SK-N-SH (cell line): ENCODE data around the gene MST1R.

ENCODE experiments used
- GABPA ChIP-seq: IDR thresholded peaks from 2 replicates; pipeline ENCODE4 v1.4.0; 2012; ENCODE audit warnings: low read depth, mild to moderate bottlenecking
- GATA2 ChIP-seq: sonication (generic); formaldehyde crosslinking; IDR thresholded peaks from 2 replicates; pipeline ENCODE4 v1.5.0; 2020; ENCODE audit warnings: mild to moderate bottlenecking, missing genetic modification reagents
- POLR2AphosphoS5 ChIP-seq: IDR thresholded peaks from 2 replicates; pipeline ENCODE4 v1.6.1; 2012; ENCODE audit warnings: low read depth, low read length
- TAF1 ChIP-seq: IDR thresholded peaks from 2 replicates; pipeline ENCODE4 v1.6.1; 2012; ENCODE audit warnings: low read depth, mild to moderate bottlenecking, low read length, moderate library complexity, borderline replicate concordance
- TF ChIP-seq, protein P1 (sequence below): fragments of 200-600 bp; sonication (generic); IDR thresholded peaks from 2 replicates; pipeline ENCODE4 v1.6.1; 2017; ENCODE audit warnings: antibody characterized with exemption, mild to moderate bottlenecking, moderate library complexity

DNA sequence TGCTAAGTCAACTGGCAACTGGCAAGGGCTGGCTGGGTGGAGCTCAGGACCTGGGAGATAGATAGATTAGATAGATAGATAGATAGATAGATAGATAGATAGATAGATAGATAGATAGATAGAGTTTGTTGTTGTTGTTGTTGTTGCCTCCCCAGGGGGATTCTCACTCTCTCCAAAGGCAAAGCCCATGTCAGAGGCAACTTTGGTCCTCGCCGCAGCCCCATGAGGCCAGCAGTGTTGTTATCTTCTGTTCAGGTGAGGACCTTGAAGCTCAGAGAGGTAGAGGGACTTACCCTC, 7.4 kb upstream of the MST1R start:
- TF ChIP-seq TAF1 (no peak), GABPA (no peak), POLR2AphosphoS5 (no peak), GATA2 (CRISPR knock-in tag) (no peak)
- TF ChIP-seq, protein P1, sequence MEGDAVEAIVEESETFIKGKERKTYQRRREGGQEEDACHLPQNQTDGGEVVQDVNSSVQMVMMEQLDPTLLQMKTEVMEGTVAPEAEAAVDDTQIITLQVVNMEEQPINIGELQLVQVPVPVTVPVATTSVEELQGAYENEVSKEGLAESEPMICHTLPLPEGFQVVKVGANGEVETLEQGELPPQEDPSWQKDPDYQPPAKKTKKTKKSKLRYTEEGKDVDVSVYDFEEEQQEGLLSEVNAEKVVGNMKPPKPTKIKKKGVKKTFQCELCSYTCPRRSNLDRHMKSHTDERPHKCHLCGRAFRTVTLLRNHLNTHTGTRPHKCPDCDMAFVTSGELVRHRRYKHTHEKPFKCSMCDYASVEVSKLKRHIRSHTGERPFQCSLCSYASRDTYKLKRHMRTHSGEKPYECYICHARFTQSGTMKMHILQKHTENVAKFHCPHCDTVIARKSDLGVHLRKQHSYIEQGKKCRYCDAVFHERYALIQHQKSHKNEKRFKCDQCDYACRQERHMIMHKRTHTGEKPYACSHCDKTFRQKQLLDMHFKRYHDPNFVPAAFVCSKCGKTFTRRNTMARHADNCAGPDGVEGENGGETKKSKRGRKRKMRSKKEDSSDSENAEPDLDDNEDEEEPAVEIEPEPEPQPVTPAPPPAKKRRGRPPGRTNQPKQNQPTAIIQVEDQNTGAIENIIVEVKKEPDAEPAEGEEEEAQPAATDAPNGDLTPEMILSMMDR = no peak
